GM12864 (cell line): ENCODE data around the gene SLC15A1.
"Not testable (repeated sequence)": the region's sequence is repeated elsewhere in the genome, so short reads cannot be mapped to it uniquely, and the experiment has no call there.

ENCODE experiments used
- DNase-seq: peaks from one replicate; pipeline ENCODE4 v3.0.0-alpha.2; 2011; ENCODE audit warnings: low read depth
- H3K4me3 ChIP-seq: 2 replicates; pipeline ENCODE4 v1.5.1; 2011; ENCODE audit warnings: mild to moderate bottlenecking, low read depth, low read length, control low read depth
- TF ChIP-seq, protein P1 (sequence below): IDR thresholded peaks from 2 replicates; pipeline ENCODE4 v1.5.1; 2011; ENCODE audit warnings: low read depth, mild to moderate bottlenecking, moderate library complexity, low read length, control low read depth, inconsistent platforms; ENCODE audit errors: missing control alignments

Gene SLC15A1

DNA sequence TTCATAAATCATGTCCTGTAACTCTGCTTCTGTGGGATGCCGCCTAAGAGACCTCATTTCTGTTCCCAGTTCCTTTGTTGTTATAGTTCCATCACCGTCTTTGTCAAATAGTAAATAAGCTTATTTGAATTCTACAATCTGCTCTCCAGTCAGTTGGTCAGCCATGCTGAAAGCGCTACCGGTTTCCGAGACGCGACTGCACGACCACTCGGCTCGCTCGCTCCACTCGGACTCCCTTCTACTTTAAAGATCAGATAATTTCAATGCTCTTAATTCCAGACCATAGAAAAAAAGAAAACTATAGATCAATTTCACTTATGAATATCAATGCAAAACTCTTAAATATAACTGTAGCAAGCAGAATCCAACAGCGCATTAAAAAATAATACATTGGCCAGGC, 111.4 kb downstream of the SLC15A1 start:
- no peak for DNase-seq
- no peak overlapping the region for H3K4me3 ChIP-seq
- TF ChIP-seq, protein P1, sequence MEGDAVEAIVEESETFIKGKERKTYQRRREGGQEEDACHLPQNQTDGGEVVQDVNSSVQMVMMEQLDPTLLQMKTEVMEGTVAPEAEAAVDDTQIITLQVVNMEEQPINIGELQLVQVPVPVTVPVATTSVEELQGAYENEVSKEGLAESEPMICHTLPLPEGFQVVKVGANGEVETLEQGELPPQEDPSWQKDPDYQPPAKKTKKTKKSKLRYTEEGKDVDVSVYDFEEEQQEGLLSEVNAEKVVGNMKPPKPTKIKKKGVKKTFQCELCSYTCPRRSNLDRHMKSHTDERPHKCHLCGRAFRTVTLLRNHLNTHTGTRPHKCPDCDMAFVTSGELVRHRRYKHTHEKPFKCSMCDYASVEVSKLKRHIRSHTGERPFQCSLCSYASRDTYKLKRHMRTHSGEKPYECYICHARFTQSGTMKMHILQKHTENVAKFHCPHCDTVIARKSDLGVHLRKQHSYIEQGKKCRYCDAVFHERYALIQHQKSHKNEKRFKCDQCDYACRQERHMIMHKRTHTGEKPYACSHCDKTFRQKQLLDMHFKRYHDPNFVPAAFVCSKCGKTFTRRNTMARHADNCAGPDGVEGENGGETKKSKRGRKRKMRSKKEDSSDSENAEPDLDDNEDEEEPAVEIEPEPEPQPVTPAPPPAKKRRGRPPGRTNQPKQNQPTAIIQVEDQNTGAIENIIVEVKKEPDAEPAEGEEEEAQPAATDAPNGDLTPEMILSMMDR: no peak

DNA sequence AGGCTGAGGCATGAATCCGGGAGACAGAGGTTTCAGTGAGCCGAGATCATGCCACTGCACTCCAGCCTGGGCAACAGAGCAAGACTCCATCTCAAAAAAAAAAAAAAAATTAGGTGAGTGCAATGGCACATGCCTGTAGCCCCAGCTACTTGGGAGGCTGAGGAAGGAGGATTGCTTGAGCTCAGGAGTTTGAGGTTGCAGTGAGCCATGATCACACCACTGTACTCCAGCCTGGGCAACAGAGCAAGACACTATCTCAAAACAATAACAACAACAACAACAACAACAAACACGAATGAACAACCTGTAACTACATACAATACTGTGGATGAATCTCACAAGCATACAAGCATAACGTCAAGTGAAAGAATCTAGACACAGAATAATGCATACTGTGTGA, 112.7 kb downstream of the SLC15A1 start:
- DNase-seq, H3K4me3 ChIP-seq: not testable (repeated sequence)

DNA sequence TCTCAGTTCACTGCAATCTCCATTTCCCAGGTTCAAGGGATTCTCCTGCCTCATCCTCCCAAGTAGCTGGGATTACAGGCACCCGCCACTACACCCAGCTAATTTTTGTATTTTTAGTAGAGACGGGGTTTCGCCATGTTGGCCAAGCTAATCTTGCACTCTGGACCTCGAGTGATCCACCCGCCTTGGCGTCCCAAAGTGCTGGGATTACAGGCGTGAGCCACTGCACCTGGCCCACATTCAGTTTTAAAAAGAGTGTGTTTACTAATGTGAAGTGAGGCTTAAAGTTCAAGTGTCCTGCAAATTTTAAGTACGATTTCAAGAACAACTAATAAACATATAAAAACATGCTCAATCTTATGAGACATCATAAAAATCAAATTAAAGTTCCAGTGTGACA, 114.1 kb downstream of the SLC15A1 start:
- DNase-seq, H3K4me3 ChIP-seq: not testable (repeated sequence)
